ENCODE results near the gene DNAJC4. TPM values are rescaled to one million over a fixed set of nuclear protein-coding genes. Genes with fewer than 3 reads are reported as not detected.

The DNAJC4 gene, protein sequence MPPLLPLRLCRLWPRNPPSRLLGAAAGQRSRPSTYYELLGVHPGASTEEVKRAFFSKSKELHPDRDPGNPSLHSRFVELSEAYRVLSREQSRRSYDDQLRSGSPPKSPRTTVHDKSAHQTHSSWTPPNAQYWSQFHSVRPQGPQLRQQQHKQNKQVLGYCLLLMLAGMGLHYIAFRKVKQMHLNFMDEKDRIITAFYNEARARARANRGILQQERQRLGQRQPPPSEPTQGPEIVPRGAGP
- total RNA-seq (10 to 100 TPM; 25.0 to 62.2 (median 43.1) TPM), polyA plus RNA-seq (10 to 100 TPM; 28.8 to 69.1 TPM)
- long read RNA-seq, donor 1, partial matches to known transcripts, result 73 of 113 reads
- long read RNA-seq, donor 1, other reads (novel, unspliced or antisense), result 34 of 113 reads
- long read RNA-seq, donor 2, partial matches to known transcripts, result 12 of 15 reads
- long read RNA-seq, donor 2, other reads (novel, unspliced or antisense), result 0 of 15 reads
- long read RNA-seq, donor 3, partial matches to known transcripts, result 18 of 29 reads
- long read RNA-seq, donor 3, other reads (novel, unspliced or antisense), result 9 of 29 reads

- Histone ChIP-seq H3K27me3 (no peaks in the 10 kb centered on the region), H3K9me3 (no peaks in the 10 kb centered on the region), H3K27ac (peak within 1 kb of the TSS; percentile 91 to 93), H3K4me3 (peak within 1 kb of the TSS; percentile 52), H3K4me1 (ENCODE audit: insufficient read depth) (peaks cover 27% of the 10 kb centered on the region), H3K36me3 (no peaks in the 10 kb centered on the region)
- 0 to 1% (median 0%) methylated on average over 59 to 62 of the region's 62 CpGs for WGBS, 3 donors
- TF ChIP-seq POLR2A (IDR thresholded peaks at IDR 0.05) (peak; percentile 59), CTCF (IDR thresholded peaks at IDR 0.05) (no peak)
- intact Hi-C loops (cut with DNase I), result no loop called here
- DNase-seq, result peak; percentile 92 to 95 (median 94)
Measured at GRCh38 chr11:64230171-64230984, at the start of gene DNAJC4. DNAJC4 (plus strand) TSS chr11:64230548; CDS start chr11:64230855, 307 bp downstream.

DNA sequence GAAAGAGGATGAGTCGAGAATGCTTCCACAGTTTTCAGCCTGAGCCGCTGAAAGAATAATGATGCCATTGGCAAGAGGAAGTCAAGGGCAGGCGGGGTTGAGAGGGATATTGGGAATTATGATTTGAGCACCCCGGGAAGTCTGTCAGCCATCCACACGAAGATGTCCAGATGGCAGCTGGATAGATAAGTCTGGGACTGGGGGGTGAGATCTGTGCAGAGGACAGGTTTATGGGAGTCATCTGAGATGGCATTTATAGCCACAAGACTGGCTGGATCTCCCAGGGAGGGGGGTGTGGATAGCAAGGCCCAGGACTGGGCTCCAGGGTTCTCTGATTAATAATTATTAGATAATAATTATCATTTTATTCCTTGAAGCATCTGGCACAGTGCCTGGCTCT is 49.5 kb upstream of the DNAJC4 start:
- no peak for DNase-seq
- intact Hi-C loops (cut with DNase I), result no loop called here
- Histone ChIP-seq H3K36me3 (no peaks in the 10 kb centered on the region), H3K27ac (peak overlapping the region in 1 of 2 donors; percentile 67), H3K9me3 (no peaks in the 10 kb centered on the region), H3K4me1 (ENCODE audit: insufficient read depth) (peaks cover 6% of the 10 kb centered on the region), H3K27me3 (no peaks in the 10 kb centered on the region), H3K4me3 (no peak overlapping the region)
- WGBS, 3 donors, result 39 to 60% (median 41%) methylated on average over 5 of the region's 5 CpGs
- TF ChIP-seq CTCF (IDR thresholded peaks at IDR 0.05) (no peak), EP300 (IDR thresholded peaks at IDR 0.05) (no peak), POLR2A (IDR thresholded peaks at IDR 0.05) (no peak)

- H3K27ac ChIP-seq, result peak overlapping the region; percentile 67 to 73
- H3K4me1 ChIP-seq (ENCODE audit: insufficient read depth), result peaks cover 6% of the 10 kb centered on the region
- H3K9me3 ChIP-seq, result no peaks in the 10 kb centered on the region
- no peaks in the 10 kb centered on the region for H3K27me3 ChIP-seq
- WGBS, 3 donors, result 26 to 33% (median 27%) methylated on average over 17 of the region's 17 CpGs
- intact Hi-C loops (cut with DNase I), result no loop called here
- no peak overlapping the region for H3K4me3 ChIP-seq
- no peaks in the 10 kb centered on the region for H3K36me3 ChIP-seq
- TF ChIP-seq POLR2A (IDR thresholded peaks at IDR 0.05) (peak; percentile 64), CTCF (IDR thresholded peaks at IDR 0.05) (no peak)
- peak; percentile 87 to 93 (median 91) for DNase-seq
Measured at GRCh38 chr11:64181506-64182411, 48.6 kb upstream of the DNAJC4 start.

DNA sequence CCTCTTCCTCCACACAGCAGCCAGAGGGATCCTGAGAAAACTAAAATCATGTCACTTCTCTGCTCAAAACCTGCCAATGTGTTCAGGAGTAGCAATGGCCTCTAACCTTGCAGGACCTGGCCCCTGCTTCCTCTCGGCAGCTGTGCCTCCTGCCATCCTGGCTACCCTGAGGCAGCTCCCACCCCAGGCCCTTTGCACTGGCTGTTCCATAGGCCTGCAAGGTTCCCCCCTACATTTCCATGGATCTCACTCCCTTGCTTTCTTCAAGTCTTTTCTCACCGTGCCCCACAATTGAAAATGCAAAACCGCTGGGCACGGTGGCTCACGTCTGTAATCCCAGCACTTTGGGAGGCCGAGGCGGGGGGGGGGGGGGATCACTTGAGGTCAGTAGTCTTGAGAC is 46.5 kb upstream of the DNAJC4 start:
- H3K4me1 ChIP-seq (ENCODE audit: insufficient read depth), result peaks cover 8% of the 10 kb centered on the region

More for the DNA sequence above, 46.5 kb upstream of the DNAJC4 start:
- no peaks in the 10 kb centered on the region for H3K9me3 ChIP-seq
- TF ChIP-seq CTCF (IDR thresholded peaks at IDR 0.05) (no peak), EP300 (IDR thresholded peaks at IDR 0.05) (no peak), POLR2A (IDR thresholded peaks at IDR 0.05) (no peak)
- no peaks in the 10 kb centered on the region for H3K36me3 ChIP-seq
- DNase-seq, result no peak
- intact Hi-C loops (cut with DNase I), result no loop called here
- H3K27ac ChIP-seq, result peak overlapping the region in 1 of 2 donors; percentile 76
- WGBS, 3 donors, result 75 to 86% (median 78%) methylated on average over 7 of the region's 7 CpGs
- no peaks in the 10 kb centered on the region for H3K27me3 ChIP-seq
- no peak overlapping the region for H3K4me3 ChIP-seq

Measured in ovary (tissue), 10 donors.